IPS DF 4.7 (cell line): ENCODE data around the gene UROC1.

ENCODE experiments used
- DNase-seq: peaks from one replicate; pipeline ENCODE4 v3.0.0-alpha.2; 2013; ENCODE audit warnings: low spot score; ENCODE audit errors: extremely low read depth

Gene UROC1

GRCh38 chr3:126481808-126482502 is 35.6 kb downstream of the UROC1 start:
- no peak for DNase-seq

GRCh38 chr3:126480861-126481260 is 36.7 kb downstream of the UROC1 start:
- no peak for DNase-seq

GRCh38 chr3:126480206-126480605 is 37.4 kb downstream of the UROC1 start:
- DNase-seq = no peak

- DNase-seq = no peak
Measured at GRCh38 chr3:126479642-126480041, 37.9 kb downstream of the UROC1 start.

- DNase-seq = no peak
Measured at GRCh38 chr3:126478581-126479310, 38.8 kb downstream of the UROC1 start.

GRCh38 chr3:126477061-126477380 is 40.6 kb downstream of the UROC1 start:
- DNase-seq = no peak

- DNase-seq = no peak
Measured at GRCh38 chr3:126476166-126477060, 41.2 kb downstream of the UROC1 start.

GRCh38 chr3:126475413-126476114 is 42.0 kb downstream of the UROC1 start, which contains the start of gene ZXDC:
ZXDC (minus strand) TSS chr3:126475891; CDS start chr3:126475865, 26 bp downstream.
- no peak for DNase-seq

- DNase-seq = no peak
Measured at GRCh38 chr3:126474498-126475412, 42.8 kb downstream of the UROC1 start.

GRCh38 chr3:126473292-126474168 is 44.0 kb downstream of the UROC1 start:
- DNase-seq = no peak

- no peak for DNase-seq
Measured at GRCh38 chr3:126472277-126473006, 45.1 kb downstream of the UROC1 start.

- no peak for DNase-seq
Measured at GRCh38 chr3:126469479-126469878, 48.1 kb downstream of the UROC1 start.

GRCh38 chr3:126468028-126468891 is 49.3 kb downstream of the UROC1 start:
- no peak for DNase-seq

- DNase-seq = no peak
Measured at GRCh38 chr3:126467611-126467955, 50.0 kb downstream of the UROC1 start.

GRCh38 chr3:126466886-126467610 is 50.5 kb downstream of the UROC1 start:
- DNase-seq = no peak

GRCh38 chr3:126465928-126466544 is 51.5 kb downstream of the UROC1 start:
- no peak for DNase-seq

- no peak for DNase-seq
Measured at GRCh38 chr3:126464997-126465396, 52.6 kb downstream of the UROC1 start.
